Panc1 (cell line): ENCODE results near the gene TMEM123.
"Not testable (repeated sequence)": the region's sequence is repeated elsewhere in the genome, so short reads cannot be mapped to it uniquely, and the experiment has no call there.

Source experiments
- CTCF ChIP-seq: fragments of 450-650 bp; IDR thresholded peaks from 2 replicates; pipeline ENCODE4 v1.5.1; 2017; ENCODE audit warnings: mild to moderate bottlenecking
- POLR2AphosphoS5 ChIP-seq: IDR thresholded peaks from 2 replicates; pipeline ENCODE4 v1.6.1; 2012; ENCODE audit warnings: mild to moderate bottlenecking, low read depth, low read length, moderate library complexity
- REST ChIP-seq, 2 experiments: IDR thresholded peaks; 2 replicates each; pipeline ENCODE4 v1.6.1; 2011 to 2012; ENCODE audit warnings: low read depth in 2 of 2, control low read depth in 1 of 2, low read length in 1 of 2, mild to moderate bottlenecking in 1 of 2, moderate library complexity in 1 of 2; ENCODE audit not compliant: insufficient read depth in 1 of 2

DNA sequence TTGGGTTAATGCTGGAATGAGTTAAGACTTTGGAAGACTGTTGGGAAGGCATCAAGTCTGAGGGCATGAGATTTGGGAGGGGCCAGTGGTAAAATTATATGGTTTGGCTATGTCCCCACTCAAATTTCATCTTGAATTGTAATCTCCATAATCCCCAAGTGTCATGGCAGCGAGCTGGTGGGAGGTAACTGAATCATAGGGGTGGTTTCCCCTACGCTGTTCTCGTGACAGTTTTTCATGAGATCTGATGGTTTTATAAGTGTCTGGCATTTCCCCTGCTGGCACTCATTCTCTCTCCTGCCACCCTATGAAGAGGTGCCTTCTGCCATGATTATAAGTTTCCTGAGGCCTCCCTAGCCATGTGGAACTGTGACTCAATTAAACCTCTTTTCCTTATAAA lies 19.0 kb downstream of the TMEM123 start:
- not testable (repeated sequence) for TF ChIP-seq REST (IDR thresholded peaks at IDR 0.05; ENCODE audit: insufficient read depth in 1 of 2, low read depth in 2 of 2, low read length in 1 of 2); POLR2AphosphoS5; CTCF
